Stimulated activated CD4-positive, alpha-beta T cell treated with anti-CD3 and anti-CD28 coated beads, Interleukin-4, amount 100 ng/mL, for 4 hours (primary cell): ENCODE results near the gene B3GALT6.
"Not testable (repeated sequence)": the region's sequence is repeated elsewhere in the genome, so short reads cannot be mapped to it uniquely, and the experiment has no call there.

Experiments
- DNase-seq, 2 experiments: peaks; one replicate each; pipeline ENCODE4 v3.0.0-alpha.2; 2020

The B3GALT6 gene

GRCh38 chr1:1232208-1232795 lies at the start of gene B3GALT6:
TSS of gene B3GALT6 (plus strand) at chr1:1232237. CDS start at chr1:1232279, 42 bp downstream.
- peak in 1 of 2 experiments; percentile 47 for DNase-seq

- no peak for DNase-seq
Observed at GRCh38 chr1:1182491-1183220, 49.4 kb upstream of the B3GALT6 start.

- DNase-seq, result no peak
Observed at GRCh38 chr1:1183221-1183747, 48.8 kb upstream of the B3GALT6 start.

- DNase-seq, result no peak
Observed at GRCh38 chr1:1183833-1184775, 47.9 kb upstream of the B3GALT6 start.

GRCh38 chr1:1185101-1185765 lies 46.8 kb upstream of the B3GALT6 start:
- DNase-seq, result no peak

- no peak for DNase-seq
Observed at GRCh38 chr1:1187938-1188337, 44.1 kb upstream of the B3GALT6 start.

- no peak for DNase-seq
Observed at GRCh38 chr1:1189111-1189510, 42.9 kb upstream of the B3GALT6 start.

- no peak for DNase-seq
Observed at GRCh38 chr1:1191734-1192133, 40.3 kb upstream of the B3GALT6 start.

- DNase-seq, result no peak
Observed at GRCh38 chr1:1194723-1195122, 37.3 kb upstream of the B3GALT6 start.

GRCh38 chr1:1195726-1196125 lies 36.3 kb upstream of the B3GALT6 start:
- not testable (repeated sequence) for DNase-seq

- DNase-seq, result no peak
Observed at GRCh38 chr1:1196431-1197187, 35.4 kb upstream of the B3GALT6 start.

- DNase-seq, result no peak
Observed at GRCh38 chr1:1197188-1197500, 34.9 kb upstream of the B3GALT6 start.

- no peak for DNase-seq
Observed at GRCh38 chr1:1197551-1198422, 34.2 kb upstream of the B3GALT6 start.

GRCh38 chr1:1198423-1199140 lies 33.5 kb upstream of the B3GALT6 start:
- no peak for DNase-seq

- no peak for DNase-seq
Observed at GRCh38 chr1:1199141-1199960, 32.7 kb upstream of the B3GALT6 start.

GRCh38 chr1:1199961-1200875 lies 31.8 kb upstream of the B3GALT6 start:
- DNase-seq, result no peak

- peak; percentile 94 to 95 for DNase-seq
Observed at GRCh38 chr1:1200876-1201810, 30.9 kb upstream of the B3GALT6 start.
